WTC11 (cell line): ENCODE measurements around the gene MEAF6. TPM values are rescaled to one million over a fixed set of nuclear protein-coding genes. Genes with fewer than 3 reads are reported as not detected.
A peak's percentile ranks its signal among the peaks of the same experiment; 100 is the strongest.
"Not testable (repeated sequence)": the region's sequence is repeated elsewhere in the genome, so short reads cannot be mapped to it uniquely, and the experiment has no call there.

ENCODE experiments used
- ATAC-seq: fragments of 200-7000 bp; cut with Tn5 transposase; 2 replicates; pipeline ENCODE4 v1.10.0; 2021; ENCODE audit warnings: mild to moderate bottlenecking, moderate library complexity
- CTCF ChIA-PET: fragments of 300-600 bp; sonication (Branson Sonifier 250); formaldehyde crosslinking; loops from one replicate; lab custom pipeline; 2021; ENCODE audit warnings: antibody characterized with exemption; lab: Charles Lee
- POLR2A ChIA-PET: fragments of 350-600 bp; sonication (Branson Sonifier 250); formaldehyde crosslinking; loops from one replicate; lab custom pipeline; 2021; ENCODE audit warnings: antibody characterized with exemption; lab: Charles Lee
- DNase-seq: peaks from one replicate; pipeline ENCODE4 v3.0.0; 2021; ENCODE audit warnings: low spot score
- H3K27ac Mint-ChIP-seq: 2 replicates; pipeline ENCODE4 v1.8.0; 2021; ENCODE audit warnings: mixed read lengths
- H3K27me3 Mint-ChIP-seq: 2 replicates; pipeline ENCODE4 v1.8.0; 2021; ENCODE audit warnings: low read depth, mild to moderate bottlenecking, moderate library complexity, mixed read lengths
- H3K36me3 Mint-ChIP-seq: 2 replicates; pipeline ENCODE4 v1.8.0; 2021; ENCODE audit warnings: mixed read lengths
- H3K4me1 Mint-ChIP-seq: 2 replicates; pipeline ENCODE4 v1.8.0; 2022; ENCODE audit warnings: mixed read lengths
- H3K4me3 Mint-ChIP-seq: 2 replicates; pipeline ENCODE4 v1.8.0; 2021; ENCODE audit warnings: mild to moderate bottlenecking, moderate library complexity, mixed read lengths
- H3K9me3 Mint-ChIP-seq: 2 replicates; pipeline ENCODE4 v1.8.0; 2021; ENCODE audit warnings: mixed read lengths
- ATF3 ChIP-seq: sonication (generic); formaldehyde crosslinking; conservative IDR thresholded peaks from 2 replicates; pipeline ENCODE4 v1.8.1; 2022; ENCODE audit warnings: mild to moderate bottlenecking, missing genetic modification reagents
- EMX1 ChIP-seq: fragments of 250-450 bp; sonication (Bioruptor Pico); IDR thresholded peaks from 2 replicates; pipeline ENCODE4 v1.8.0; 2021; ENCODE audit warnings: mild to moderate bottlenecking
- GTF2I ChIP-seq: fragments of 250-450 bp; sonication (Bioruptor Pico); conservative IDR thresholded peaks from 2 replicates; pipeline ENCODE4 v1.4.0; 2021; ENCODE audit warnings: mild to moderate bottlenecking
- IRF2 ChIP-seq: sonication (generic); formaldehyde crosslinking; IDR thresholded peaks from 2 replicates; pipeline ENCODE4 v1.8.0; 2022; ENCODE audit warnings: low read depth, missing genetic modification reagents, borderline replicate concordance
- JUN ChIP-seq: sonication (generic); formaldehyde crosslinking; IDR thresholded peaks from 2 replicates; pipeline ENCODE4 v1.8.0; 2023; ENCODE audit warnings: mild to moderate bottlenecking, missing genetic modification reagents
- MLX ChIP-seq: sonication (generic); formaldehyde crosslinking; IDR thresholded peaks from 2 replicates; pipeline ENCODE4 v1.8.1; 2023; ENCODE audit warnings: mild to moderate bottlenecking, missing genetic modification reagents, moderate library complexity
- NFATC4 ChIP-seq: fragments of 250-450 bp; sonication (Bioruptor Pico); IDR thresholded peaks from 2 replicates; pipeline ENCODE4 v1.9.0; 2021; ENCODE audit warnings: mild to moderate bottlenecking
- NFE2L1 ChIP-seq: sonication (generic); formaldehyde crosslinking; IDR thresholded peaks from 2 replicates; pipeline ENCODE4 v1.8.1; 2023; ENCODE audit warnings: missing genetic modification reagents
- TP53 ChIP-seq: sonication (generic); formaldehyde crosslinking; IDR thresholded peaks from 2 replicates; pipeline ENCODE4 v1.8.1; 2023; ENCODE audit warnings: mild to moderate bottlenecking, missing genetic modification reagents
- USF2 ChIP-seq: sonication (generic); formaldehyde crosslinking; IDR thresholded peaks from 2 replicates; pipeline ENCODE4 v1.8.1; 2023; ENCODE audit warnings: mild to moderate bottlenecking, missing genetic modification reagents, moderate library complexity
- ZNF121 ChIP-seq: sonication (generic); formaldehyde crosslinking; IDR thresholded peaks from 2 replicates; pipeline ENCODE4 v1.8.0; 2023; ENCODE audit warnings: missing genetic modification reagents
- ZNF138 ChIP-seq: sonication (generic); formaldehyde crosslinking; conservative IDR thresholded peaks from 2 replicates; pipeline ENCODE4 v1.8.1; 2022; ENCODE audit warnings: mild to moderate bottlenecking, moderate library complexity, missing genetic modification reagents
- ZNF416 ChIP-seq: fragments of 250-450 bp; sonication (Bioruptor Pico); IDR thresholded peaks from 2 replicates; pipeline ENCODE4 v1.9.0; 2021; ENCODE audit warnings: mild to moderate bottlenecking, inconsistent platforms
- ZNF671 ChIP-seq: fragments of 250-450 bp; sonication (Bioruptor Pico); IDR thresholded peaks from 2 replicates; pipeline ENCODE4 v1.8.0; 2021; ENCODE audit warnings: mild to moderate bottlenecking
- total RNA-seq: library from RNA; stranded (reverse); gene quantifications from 3 replicates; pipeline ENCODE4 v1.2.3, GENCODE V29; 2021
- TF ChIP-seq, protein P1 (sequence below): sonication (generic); formaldehyde crosslinking; conservative IDR thresholded peaks from 2 replicates; pipeline ENCODE4 v1.8.1; 2023; ENCODE audit warnings: mild to moderate bottlenecking, low read depth, missing genetic modification reagents, moderate library complexity

The MEAF6 gene
- total RNA-seq, 1 experiment from 2014 or later: 37.4 TPM

DNA sequence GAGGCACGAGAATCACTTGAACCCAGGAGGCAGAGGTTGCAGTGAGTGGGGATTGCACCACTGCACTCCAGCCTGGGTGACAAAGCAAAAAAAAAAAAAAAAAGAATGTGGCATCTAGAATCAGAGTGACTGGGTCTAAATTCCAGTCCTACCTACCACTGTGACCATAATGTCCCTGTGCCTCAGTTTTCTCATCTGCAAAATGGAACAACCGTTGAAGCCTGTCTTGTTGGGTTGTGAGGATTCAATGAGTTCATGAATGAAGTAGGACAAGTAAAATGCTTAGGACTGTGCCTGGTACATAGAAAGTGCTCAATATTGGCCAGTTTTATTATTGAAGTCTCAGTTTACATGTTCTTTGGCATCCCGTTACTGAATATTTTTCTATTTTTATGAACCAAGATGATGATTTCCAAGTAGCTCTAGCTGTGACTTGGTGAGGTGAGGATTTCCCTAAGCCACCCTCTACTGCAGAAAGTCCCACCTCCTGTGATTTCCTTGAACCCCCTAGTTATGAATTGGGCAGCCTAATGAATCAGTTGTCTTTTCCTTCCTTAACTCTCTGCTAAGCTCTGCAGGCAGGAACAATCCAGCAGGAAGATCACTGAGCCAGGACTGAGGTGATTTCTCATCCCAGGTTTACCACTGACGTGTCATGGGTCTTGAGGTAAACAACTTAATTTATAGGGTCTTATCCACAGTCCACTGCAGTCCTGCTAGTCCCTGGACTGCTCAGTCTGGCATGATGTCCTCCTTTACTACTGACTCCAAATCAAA lies 18.9 kb upstream of the MEAF6 start (continued):
- no peak for TF ChIP-seq ATF3 (CRISPR knock-in tag)
- TF ChIP-seq IRF2 (CRISPR knock-in tag): no peak
- TF ChIP-seq JUN (CRISPR knock-in tag): no peak
- no peak for TF ChIP-seq ZNF121 (CRISPR knock-in tag)
- TF ChIP-seq, protein P1, sequence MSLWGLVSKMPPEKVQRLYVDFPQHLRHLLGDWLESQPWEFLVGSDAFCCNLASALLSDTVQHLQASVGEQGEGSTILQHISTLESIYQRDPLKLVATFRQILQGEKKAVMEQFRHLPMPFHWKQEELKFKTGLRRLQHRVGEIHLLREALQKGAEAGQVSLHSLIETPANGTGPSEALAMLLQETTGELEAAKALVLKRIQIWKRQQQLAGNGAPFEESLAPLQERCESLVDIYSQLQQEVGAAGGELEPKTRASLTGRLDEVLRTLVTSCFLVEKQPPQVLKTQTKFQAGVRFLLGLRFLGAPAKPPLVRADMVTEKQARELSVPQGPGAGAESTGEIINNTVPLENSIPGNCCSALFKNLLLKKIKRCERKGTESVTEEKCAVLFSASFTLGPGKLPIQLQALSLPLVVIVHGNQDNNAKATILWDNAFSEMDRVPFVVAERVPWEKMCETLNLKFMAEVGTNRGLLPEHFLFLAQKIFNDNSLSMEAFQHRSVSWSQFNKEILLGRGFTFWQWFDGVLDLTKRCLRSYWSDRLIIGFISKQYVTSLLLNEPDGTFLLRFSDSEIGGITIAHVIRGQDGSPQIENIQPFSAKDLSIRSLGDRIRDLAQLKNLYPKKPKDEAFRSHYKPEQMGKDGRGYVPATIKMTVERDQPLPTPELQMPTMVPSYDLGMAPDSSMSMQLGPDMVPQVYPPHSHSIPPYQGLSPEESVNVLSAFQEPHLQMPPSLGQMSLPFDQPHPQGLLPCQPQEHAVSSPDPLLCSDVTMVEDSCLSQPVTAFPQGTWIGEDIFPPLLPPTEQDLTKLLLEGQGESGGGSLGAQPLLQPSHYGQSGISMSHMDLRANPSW (CRISPR knock-in tag): no peak
- TF ChIP-seq TP53 (CRISPR knock-in tag): no peak

DNA sequence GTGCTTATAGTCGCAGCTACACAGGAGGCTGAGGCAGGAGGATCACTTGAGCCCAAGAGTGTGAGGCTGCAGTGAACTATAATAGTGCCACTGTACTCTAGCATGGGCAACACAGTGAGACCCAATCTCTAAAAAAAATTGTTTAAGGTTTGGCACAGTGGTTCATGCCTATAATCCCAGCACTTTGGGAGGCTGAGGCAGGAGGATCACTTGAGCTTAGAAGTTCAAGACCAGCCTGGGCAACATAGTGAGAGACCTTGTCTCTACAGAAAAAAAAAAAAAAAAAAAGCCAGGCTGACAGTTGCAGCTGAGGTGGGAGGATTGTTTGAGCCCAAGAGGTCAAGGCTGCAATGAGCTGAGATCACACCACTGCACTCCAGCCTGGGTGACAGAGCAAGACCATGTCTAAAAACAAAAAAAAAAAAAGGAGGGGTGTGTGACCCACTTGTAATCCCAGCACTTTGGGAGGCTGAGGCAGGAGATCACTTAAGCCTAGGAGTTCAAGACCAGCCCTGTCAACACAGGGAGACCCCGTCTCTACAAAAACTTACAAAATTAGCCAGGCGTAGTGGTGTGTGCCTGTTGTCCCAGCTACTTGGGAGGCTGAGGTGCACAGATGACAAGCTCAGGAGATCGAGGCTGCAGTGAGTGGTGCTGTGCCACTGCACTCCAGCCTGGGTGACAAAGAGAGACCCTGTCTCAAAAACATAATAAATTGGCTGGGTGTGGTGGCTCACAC lies 18.0 kb upstream of the MEAF6 start:
- H3K27me3 Mint-ChIP-seq, H3K27ac Mint-ChIP-seq, DNase-seq, H3K4me1 Mint-ChIP-seq, POLR2A ChIA-PET, H3K9me3 Mint-ChIP-seq, H3K4me3 Mint-ChIP-seq, ATAC-seq: not testable (repeated sequence)
- CTCF ChIA-PET: interaction anchor here (0.7 kb wide), 1 partner anchor 46 kb away, joined by 3 read pairs; no protein-coding TSS in a partner anchor
- 0 out of 2 replicates have a peak, but pooled peaks have one; percentile 4 for TF ChIP-seq ZNF121 (CRISPR knock-in tag)
- peaks cover 25% of the 10 kb centered on the region for H3K36me3 Mint-ChIP-seq

- H3K9me3 Mint-ChIP-seq, H3K4me3 Mint-ChIP-seq, ATAC-seq, H3K4me1 Mint-ChIP-seq, H3K36me3 Mint-ChIP-seq, CTCF ChIA-PET, H3K27ac Mint-ChIP-seq, POLR2A ChIA-PET, H3K27me3 Mint-ChIP-seq, DNase-seq: not testable (repeated sequence)
These were observed 15.3 kb upstream of the MEAF6 start for GRCh38 chr1:37529888-37530287.

GRCh38 chr1:37519613-37520012 lies 5.0 kb upstream of the MEAF6 start:
- no peak for DNase-seq
- peaks cover 22% of the 10 kb centered on the region for H3K4me1 Mint-ChIP-seq
- H3K27ac Mint-ChIP-seq: no peak overlapping the region
- H3K27me3 Mint-ChIP-seq: 0 out of 2 replicates have a peak, but pooled peaks cover 6% of the 10 kb centered on the region
- POLR2A ChIA-PET: no interaction called here
- H3K36me3 Mint-ChIP-seq: peaks cover 3% of the 10 kb centered on the region; the same call in 1 of the 2 replicates
- TF ChIP-seq EMX1 (no peak), ATF3 (CRISPR knock-in tag) (no peak), USF2 (no peak), GTF2I (CRISPR knock-in tag) (no peak), ZNF671 (no peak), MLX (CRISPR knock-in tag) (no peak), ZNF416 (no peak), NFE2L1 (no peak), ZNF121 (CRISPR knock-in tag) (no peak), ZNF138 (CRISPR knock-in tag) (no peak), NFATC4 (no peak)
- no peak for ATAC-seq
- CTCF ChIA-PET: no interaction called here
- H3K4me3 Mint-ChIP-seq: no peak overlapping the region
- peaks cover 15% of the 10 kb centered on the region for H3K9me3 Mint-ChIP-seq
